ENCODE measurements around the gene UBL4A. TPM values are rescaled to one million over a fixed set of nuclear protein-coding genes. Genes with fewer than 3 reads are reported as not detected.

UBL4A gene
- total RNA-seq, 4 donors from 2014 or later: 32.9 to 63.4 (median 41.3) TPM

GRCh38 chrX:154466036-154466435, 20.4 kb downstream of the UBL4A start:
- no peak for DNase-seq

GRCh38 chrX:154465601-154466000, 20.8 kb downstream of the UBL4A start:
- H3K4me3 ChIP-seq (replicated peaks in 1 of 3): no peak overlapping the region
- no peaks in the 10 kb centered on the region for H3K27me3 ChIP-seq
- no peak overlapping the region for H3K27ac ChIP-seq
- WGBS, 2 donors: no CpG with 5 or more reads among the region's 14 CpGs
- no peaks in the 10 kb centered on the region for H3K9me3 ChIP-seq
- DNase-seq: no peak
- peaks cover 0 to 6% of the 10 kb centered on the region in 2 donors for H3K36me3 ChIP-seq
- intact Hi-C loops (cut with DNase I): no loop called here
- TF ChIP-seq CTCF (IDR thresholded peaks at IDR 0.05) (no peak), POLR2A (IDR thresholded peaks at IDR 0.05) (no peak)
- H3K4me1 ChIP-seq: no peaks in the 10 kb centered on the region

More at GRCh38 chrX:154466036-154466435, 20.4 kb downstream of the UBL4A start:
- TF ChIP-seq POLR2A (IDR thresholded peaks at IDR 0.05): no peak
- TF ChIP-seq CTCF (IDR thresholded peaks at IDR 0.05): no peak
- intact Hi-C loops (cut with DNase I): no loop called here
- 90 to 100% methylated on average over 2 to 5 of the region's 32 CpGs for WGBS, 2 donors
- Histone ChIP-seq H3K4me3 (replicated peaks in 1 of 3) (no peak overlapping the region), H3K4me1 (no peaks in the 10 kb centered on the region), H3K27ac (no peak overlapping the region), H3K9me3 (no peaks in the 10 kb centered on the region), H3K27me3 (no peaks in the 10 kb centered on the region), H3K36me3 (peaks cover 0 to 6% of the 10 kb centered on the region in 2 donors)

- TF ChIP-seq CTCF (IDR thresholded peaks at IDR 0.05): no peak
- TF ChIP-seq POLR2A (IDR thresholded peaks at IDR 0.05): no peak
- Histone ChIP-seq H3K4me3 (replicated peaks in 1 of 3) (no peak overlapping the region), H3K9me3 (no peaks in the 10 kb centered on the region), H3K27ac (no peak overlapping the region), H3K4me1 (no peaks in the 10 kb centered on the region), H3K27me3 (no peaks in the 10 kb centered on the region), H3K36me3 (peaks cover 0 to 6% of the 10 kb centered on the region in 2 donors)
- no peak for DNase-seq
- WGBS, 2 donors: no CpG with 5 or more reads among the region's 28 CpGs
- intact Hi-C loops (cut with DNase I): no loop called here
Measured at GRCh38 chrX:154464806-154465365, 21.5 kb downstream of the UBL4A start.

GRCh38 chrX:154463611-154464220, 22.7 kb downstream of the UBL4A start:
- H3K27ac ChIP-seq: no peak overlapping the region
- H3K4me3 ChIP-seq (replicated peaks in 1 of 3): no peak overlapping the region
- peaks cover 0 to 6% of the 10 kb centered on the region in 2 donors for H3K36me3 ChIP-seq
- H3K4me1 ChIP-seq: peaks cover 0 to 6% of the 10 kb centered on the region in 2 donors
- no CpG with 5 or more reads among the region's 36 CpGs for WGBS, 2 donors
- TF ChIP-seq POLR2A (IDR thresholded peaks at IDR 0.05): no peak
- no peak for TF ChIP-seq CTCF (IDR thresholded peaks at IDR 0.05)
- no peaks in the 10 kb centered on the region for H3K9me3 ChIP-seq
- intact Hi-C loops (cut with DNase I): no loop called here
- no peaks in the 10 kb centered on the region for H3K27me3 ChIP-seq
- DNase-seq: no peak

GRCh38 chrX:154462396-154462795, 24.0 kb downstream of the UBL4A start:
- H3K27me3 ChIP-seq: no peaks in the 10 kb centered on the region
- peaks cover 0 to 6% of the 10 kb centered on the region in 2 donors for H3K36me3 ChIP-seq
- DNase-seq: no peak
- H3K4me1 ChIP-seq: peaks cover 0 to 6% of the 10 kb centered on the region in 2 donors
- no peak overlapping the region for H3K27ac ChIP-seq
- TF ChIP-seq POLR2A (IDR thresholded peaks at IDR 0.05) (no peak), CTCF (IDR thresholded peaks at IDR 0.05) (no peak)
- 76 to 90% methylated on average over 3 to 8 of the region's 8 CpGs for WGBS, 2 donors
- intact Hi-C loops (cut with DNase I): no loop called here
- no peaks in the 10 kb centered on the region for H3K9me3 ChIP-seq
- H3K4me3 ChIP-seq (replicated peaks in 1 of 3): no peak overlapping the region

All from thyroid gland (tissue), 4 donors.